Fibroblast of skin of back (primary cell): Measurements from ENCODE around the gene EPB41L2.

ENCODE experiments used
- DNase-seq: peaks from one replicate; pipeline ENCODE4 v3.0.0-alpha.2; 2013

Gene EPB41L2

DNA sequence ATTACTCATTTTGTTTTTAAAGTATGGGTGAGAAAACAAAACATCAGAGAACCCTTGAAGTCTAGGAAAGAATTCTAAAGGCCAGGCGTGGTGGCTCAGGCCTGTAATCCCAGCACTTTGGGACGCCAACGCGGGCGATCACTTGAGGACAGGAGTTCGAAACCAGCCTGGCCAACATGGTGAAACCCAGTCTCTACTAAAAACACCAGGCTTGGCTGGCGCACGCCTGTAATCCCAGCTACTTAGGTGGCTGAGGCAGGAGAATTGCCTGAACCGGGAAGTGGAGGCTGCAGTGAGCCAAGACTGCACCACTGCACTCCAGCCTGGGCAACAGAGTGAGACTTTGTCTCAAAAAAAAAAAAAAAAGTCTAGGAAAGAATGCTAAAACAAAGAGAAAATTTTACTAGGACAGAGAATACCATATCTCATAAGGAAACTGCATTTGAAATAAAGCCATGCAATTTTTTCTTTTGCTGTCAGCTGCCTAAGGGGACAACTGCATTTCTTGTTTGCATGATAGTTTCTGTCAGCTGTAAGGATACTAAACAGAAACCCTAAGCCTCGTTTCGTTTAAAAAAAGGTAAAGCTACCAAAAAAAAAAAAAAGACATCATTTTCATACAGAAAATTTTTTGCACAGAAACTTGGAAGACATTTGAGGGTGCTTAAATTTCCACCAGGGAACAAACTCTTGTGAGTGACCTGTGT lies 203.7 kb downstream of the EPB41L2 start:
- no peak for DNase-seq

DNA sequence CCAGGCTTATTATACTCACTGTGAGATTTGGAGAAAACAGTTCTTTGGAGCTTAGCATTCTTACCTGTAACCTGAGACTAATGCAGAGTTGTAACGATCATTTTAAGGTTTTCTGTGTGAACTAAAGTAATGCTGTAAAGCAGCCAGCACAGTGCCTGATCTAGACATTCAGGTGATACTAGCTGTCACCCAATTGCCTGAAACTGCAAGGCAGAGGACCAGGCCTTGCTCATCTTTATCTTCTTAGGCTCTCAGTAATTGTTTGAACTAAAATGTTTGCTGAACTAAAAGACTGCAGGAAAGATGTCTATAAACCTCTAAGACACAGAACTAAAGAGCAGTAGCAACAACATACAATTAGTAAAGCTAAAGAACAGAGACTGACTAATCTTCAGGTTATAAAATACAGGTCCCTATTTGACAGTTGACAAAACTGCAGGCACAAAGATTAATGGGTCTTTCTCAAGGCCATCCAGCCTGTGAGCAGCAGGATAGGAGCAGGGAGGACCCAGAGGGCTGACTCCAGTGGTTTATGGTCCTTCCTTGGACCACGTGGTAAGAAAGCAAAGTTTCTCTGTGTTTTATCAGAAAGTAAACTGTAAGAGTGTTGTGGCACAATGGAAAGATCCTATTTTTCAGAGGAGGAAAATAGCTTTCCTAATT lies 204.4 kb downstream of the EPB41L2 start:
- no peak for DNase-seq

DNA sequence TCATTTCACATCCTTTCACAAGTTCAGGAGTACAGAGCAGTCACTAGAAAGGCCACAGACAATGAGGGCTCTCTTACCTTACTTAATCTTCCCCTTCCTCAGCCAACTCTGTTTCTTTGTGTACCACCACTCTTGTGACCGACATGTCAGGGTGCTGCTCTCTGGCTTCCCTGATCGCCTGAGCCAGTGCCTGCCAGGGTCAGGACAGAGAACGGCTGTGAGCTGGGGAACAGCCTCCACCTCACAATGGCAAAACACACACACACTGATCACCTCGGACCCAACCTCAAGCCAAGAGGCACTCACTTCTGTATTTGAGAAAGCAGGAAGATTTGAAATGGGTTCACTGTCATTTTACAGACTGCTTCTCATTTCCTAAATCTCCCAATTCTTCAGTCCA lies 205.0 kb downstream of the EPB41L2 start:
- DNase-seq = no peak

DNA sequence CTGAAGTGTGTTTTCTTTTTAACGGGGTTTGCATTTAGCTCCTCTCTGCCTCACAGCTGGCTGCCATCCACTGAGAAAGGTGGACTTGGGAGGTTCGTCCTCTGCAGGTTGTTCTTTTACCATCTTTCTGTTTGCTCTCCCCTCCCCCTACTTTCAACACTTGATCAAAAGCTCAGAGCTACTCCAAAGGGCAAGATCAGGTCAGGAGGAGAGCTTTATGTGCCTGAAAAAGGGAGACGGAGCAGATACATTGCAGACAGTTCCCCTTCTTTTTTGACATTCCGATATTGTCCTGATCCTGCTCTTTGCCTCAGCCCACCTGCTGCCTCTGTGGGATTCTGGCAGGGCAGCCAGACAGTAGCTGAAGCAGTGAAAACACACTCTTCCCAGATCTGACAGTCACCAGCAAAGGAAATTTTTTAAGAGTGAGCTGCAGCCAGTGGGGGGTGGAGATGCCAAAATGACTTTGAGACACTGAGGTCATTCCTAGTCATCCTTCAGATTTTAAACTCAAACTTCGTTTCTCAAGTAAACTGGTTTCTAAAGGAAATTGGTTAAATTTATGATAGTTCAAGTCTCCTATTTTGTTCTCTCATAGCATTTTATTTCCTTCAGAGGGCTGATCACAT lies 209.4 kb downstream of the EPB41L2 start:
- DNase-seq = peak; percentile 89

DNA sequence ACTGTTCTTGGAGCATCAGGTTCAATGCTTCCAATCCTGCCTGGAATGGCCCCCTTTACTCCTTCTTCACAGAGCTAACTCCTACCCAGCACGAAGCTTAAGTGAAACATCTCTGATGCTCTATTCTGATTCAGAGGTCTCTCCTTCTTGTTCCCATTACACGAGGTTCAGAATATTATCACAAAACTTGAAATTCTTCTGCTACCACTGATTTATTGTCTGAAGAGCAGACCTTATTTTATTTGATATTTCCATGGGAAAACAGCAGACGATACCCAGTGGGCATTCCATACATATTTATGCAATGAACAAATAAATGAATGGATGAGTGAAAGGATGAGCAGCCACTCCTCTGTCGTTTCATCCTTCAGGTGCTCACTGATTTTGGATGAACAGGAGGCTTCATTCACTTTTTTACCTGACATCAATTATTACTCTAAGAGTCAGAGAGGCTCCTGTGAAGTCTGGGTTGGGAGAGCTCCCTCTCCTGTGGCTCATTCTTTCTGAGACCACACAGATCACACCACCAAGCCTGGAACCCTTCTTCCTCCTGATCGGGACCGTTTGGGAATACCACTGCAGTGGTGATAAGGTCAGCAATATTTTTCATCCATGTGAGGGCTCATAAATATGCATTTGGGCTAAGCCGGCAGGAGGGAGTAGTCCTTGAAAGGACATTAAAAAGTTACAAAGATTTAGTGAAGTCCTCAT lies 210.0 kb downstream of the EPB41L2 start:
- DNase-seq = peak; percentile 72

DNA sequence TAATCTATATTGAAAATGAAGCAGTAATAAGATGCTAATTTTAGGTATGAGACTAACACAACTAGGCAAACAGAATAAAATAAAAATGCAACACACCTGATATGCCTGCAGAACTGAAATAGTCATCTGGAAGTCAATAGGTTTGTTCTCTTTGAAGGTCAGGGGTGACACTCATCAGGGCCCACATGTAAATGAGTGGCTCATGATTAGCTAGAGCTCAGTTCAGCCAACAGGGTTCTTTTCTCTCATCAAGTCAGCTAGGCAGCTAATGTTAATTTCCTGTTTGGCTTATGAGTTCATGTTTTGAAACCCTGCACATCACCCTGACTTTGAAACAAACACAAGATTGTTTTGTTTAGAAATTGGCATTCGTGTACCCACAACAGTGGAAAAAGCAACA lies 212.0 kb downstream of the EPB41L2 start:
- DNase-seq = no peak

DNA sequence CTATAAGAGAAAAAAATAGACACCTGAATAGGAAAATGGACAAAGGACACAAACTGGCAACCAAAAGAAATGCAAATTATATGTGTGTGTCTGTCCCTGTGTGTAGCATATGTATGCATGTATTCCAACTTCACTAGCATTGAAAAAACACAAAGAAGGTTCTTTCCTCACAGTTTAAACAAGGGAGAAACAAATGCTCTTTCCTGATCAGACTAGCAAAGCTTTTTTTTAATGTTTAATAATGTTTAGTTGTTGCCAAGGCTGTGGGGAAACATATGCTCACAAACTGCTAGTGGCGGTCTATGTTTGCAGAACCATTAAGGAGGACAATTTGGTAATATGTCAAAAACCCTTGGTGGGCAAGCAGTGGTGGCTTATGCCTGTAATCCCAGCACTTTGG lies 213.5 kb downstream of the EPB41L2 start:
- DNase-seq = no peak

DNA sequence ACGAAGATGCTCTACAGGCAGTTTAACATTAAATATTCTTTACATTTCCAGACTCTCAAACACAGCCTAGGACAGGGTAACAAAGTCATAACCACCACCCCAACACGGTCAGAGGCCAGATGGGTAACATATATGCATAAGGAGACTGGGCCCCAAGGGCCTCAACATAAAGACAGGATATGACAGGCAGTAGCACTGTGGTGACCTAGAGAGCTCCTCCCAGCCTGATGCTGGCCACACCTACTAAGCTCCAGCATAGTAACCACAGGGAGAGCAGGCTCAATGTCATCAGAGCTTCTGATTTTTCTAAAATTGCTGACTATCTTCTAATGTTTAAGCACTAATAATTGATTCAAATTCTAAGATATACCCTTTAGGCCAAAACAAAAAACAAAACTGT lies 214.1 kb downstream of the EPB41L2 start:
- peak; percentile 30 for DNase-seq

DNA sequence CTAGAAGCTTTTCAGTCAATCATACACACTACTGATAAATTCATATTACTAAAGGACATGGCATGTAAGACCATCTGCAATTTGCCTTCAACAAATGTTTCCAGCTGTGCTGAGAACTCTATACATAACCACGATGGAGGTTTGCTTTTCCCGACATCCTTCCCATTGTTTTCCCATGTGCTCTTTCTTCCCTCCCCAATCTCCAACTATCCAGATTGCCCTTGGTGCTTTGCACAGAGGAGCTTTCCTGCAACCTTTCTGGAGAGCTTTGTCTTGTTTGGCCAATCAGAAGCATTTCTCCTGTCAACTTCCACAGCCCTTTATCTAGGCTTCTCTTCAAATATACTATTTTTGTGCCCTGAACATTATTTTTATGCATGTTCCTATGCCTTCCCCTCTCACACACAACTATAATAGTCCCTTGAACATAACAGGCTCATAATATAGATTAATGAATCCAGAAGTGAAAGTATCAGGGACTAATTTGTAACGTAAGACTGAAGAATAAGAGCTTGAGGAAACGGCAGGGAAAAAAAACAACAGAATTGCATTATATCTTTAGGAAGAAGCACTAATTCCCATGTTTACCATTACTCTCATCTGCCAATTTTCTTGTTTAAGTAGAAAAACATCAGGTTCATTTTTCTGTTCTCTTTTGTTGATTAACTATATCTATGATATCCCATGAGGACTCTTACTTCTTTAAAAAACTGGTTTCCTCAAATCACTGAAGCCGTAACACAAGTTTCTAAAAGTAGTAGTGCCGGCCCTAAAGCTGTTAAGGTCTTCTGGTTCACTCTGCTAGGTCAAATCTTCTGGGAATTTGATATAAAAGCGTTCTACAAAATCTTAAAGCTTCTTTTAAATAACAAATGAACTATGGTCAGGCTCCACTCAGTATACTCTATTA lies 215.8 kb downstream of the EPB41L2 start:
- DNase-seq = peak; percentile 21

DNA sequence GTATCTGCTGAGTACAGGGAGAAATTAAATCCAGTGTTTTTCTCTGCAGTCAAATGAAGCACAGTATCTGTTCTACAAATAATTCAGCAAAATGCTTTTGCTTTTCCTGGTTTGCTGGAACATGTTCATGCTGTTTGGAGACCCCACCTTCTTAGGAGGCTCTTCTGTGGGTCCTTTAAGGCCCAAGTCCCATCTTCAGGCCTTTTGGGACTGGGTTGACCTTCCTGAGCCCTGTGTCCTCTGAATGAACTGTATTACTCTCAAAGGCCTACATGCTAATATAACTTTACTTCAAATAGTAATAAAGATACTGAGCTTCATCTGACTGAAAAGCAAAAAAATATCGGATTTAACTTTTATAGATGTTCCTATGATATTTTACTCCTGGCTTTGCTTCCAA lies 216.5 kb downstream of the EPB41L2 start:
- no peak for DNase-seq

DNA sequence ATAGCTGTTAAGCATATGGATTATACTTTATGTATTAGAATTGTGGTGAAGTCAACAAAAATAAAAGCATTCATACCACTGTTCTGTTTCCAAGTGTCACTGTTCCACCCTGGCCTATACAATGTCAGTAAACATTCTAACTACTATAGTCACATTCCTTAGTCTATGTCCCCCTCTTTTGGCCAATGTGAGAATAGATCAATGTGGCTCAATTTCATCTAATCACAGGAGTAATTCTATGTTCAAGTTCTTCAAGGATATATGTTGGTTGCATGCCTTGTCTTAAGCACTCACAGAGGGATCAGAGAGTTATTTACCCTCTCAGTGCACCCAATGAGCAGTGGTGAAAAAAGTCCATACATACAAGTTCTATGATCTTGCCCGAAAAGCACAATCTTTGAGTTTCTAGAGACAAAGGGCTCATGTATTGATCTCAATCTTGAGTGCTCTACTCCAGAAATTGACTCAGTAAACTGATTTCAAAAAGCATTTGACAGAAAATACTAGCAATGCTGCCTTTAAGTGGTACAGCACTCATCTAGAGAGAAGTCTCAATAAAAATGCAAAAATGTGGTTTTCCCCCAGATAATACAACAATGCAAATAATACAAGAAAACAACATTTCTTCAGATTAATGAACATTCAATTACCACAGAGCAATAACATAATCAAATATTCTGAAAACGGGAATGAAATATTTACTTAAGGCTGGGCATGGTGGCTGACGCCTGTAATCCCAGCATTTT lies 219.3 kb downstream of the EPB41L2 start:
- DNase-seq = peak; percentile 66

DNA sequence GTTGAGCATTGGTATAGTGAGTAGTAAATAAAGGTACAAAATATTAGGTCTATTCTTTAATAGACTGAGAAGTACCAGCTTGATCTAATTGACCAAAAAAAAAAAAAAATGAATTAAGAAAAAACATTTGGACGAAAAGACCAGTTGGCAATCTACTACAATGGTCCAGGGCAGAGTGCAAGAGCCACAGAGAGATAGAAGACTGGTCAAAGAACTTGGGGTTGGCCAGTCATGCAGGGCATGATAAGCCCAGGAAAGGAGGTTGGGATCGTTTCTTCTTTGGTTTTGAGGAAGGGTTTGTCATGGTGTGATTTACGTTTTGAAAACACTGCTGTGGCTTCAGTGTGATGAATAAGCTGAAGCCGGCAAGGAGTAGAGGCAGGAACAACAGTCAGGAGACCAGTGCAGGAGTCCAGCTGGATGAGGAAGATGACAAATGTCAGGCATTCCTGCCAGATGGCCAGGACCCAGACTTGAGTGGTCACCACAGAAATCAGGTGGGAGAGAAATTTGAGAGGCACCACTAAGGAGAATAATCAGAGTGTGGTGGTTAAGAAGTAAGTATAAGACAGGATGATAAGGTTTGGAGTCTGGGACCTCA lies 221.8 kb downstream of the EPB41L2 start:
- DNase-seq = no peak

DNA sequence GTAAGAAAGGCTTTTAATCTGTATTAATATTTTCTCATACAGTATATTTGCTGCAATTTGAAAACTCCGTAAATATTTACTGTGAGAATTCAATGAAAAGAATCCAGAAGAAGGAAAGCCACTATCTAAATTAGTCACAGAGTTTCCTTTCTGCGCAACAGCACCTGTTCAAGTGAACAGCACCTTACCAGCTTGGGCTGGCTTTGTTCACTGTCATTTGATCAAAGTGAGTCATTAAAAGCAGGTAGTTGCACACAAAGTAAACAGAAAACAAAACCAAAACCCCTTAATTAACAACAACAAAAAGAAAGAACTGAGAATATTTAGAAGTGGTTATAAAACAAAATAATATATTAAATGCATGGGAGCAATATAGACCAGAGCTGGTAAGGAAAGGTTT lies 223.0 kb downstream of the EPB41L2 start:
- DNase-seq = no peak

DNA sequence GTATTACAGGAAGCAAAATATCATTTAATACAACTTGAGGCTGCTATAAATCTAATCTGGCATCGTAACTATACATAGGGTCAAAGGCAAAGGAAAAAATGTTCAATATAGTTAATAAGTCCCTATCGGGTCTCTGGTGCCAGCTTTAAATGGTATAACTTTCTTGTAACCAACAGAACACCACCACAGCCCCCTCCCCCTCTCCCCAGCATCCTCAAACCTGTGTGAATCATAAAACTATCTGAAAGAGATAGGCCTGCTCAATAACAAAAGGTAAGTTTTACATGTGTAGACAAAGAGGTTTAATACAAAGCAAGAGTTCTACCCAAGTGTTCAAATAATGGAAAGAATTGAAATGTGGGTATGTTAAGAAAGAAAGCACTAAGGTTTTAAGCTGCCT lies 223.7 kb downstream of the EPB41L2 start:
- no peak for DNase-seq

DNA sequence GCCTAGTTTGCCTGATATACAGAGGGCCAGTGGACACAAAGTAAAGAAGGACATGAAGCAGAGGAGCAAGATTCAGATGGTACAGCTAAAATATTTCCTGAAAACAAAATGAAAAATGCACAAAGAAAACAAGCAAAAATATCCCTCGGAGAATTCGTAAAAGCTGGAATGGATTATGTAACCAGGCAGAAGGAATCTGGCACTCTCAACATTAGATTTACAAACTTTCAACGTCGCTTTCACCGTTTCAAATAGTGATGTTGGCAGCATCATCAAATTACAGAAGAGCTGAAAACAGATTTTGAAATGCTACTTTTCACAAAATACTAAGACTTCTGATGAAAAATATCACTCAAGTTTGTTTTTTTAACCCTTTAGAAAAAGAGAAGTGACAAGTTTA lies 224.1 kb downstream of the EPB41L2 start:
- DNase-seq = peak; percentile 29

DNA sequence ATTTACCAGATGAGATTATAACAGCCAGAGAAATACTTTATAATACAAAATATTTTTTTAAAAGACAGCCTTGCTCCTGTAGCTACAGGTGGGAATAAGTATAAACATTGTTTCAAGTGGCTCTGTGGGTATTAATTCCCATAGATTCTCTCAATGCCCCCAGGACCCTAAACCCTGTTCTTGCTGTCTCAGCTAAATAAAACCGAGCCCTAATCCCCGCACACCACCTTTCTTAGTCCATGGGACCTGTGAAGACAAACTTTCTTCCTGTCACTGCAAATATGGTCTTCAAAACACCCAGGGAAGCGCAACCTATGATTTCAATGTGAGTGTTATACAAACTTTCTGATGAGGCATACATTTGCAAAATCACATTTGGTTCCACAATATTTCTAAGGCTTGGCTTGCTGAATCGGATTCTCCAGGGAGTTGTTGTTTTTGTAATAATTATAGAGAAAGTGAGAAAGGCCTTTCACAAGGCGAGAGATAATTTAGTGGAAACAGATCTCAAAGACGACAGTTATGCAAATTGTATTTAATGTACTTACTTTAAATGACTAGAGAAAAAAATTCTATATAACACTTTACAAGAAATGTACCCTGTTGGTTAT lies 224.7 kb downstream of the EPB41L2 start:
- no peak for DNase-seq

DNA sequence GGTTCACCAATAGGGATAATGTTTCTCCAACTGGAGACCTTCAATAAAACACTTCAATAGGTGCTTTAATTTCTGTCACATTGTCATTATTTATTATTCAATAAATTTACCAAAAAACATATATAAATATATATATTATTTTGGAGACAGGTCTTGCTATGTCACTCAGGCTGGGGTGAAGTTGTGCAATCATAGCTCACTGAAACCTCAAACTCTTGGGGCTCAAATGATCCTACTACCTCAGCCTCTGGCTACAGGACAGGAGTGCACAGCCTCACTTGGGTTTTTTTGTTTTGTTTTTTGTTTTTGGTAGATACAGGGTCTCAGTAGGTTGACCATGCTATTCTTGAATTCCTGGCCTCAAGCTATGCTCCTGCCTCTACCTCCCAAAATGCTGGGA lies 226.0 kb downstream of the EPB41L2 start:
- DNase-seq = no peak

DNA sequence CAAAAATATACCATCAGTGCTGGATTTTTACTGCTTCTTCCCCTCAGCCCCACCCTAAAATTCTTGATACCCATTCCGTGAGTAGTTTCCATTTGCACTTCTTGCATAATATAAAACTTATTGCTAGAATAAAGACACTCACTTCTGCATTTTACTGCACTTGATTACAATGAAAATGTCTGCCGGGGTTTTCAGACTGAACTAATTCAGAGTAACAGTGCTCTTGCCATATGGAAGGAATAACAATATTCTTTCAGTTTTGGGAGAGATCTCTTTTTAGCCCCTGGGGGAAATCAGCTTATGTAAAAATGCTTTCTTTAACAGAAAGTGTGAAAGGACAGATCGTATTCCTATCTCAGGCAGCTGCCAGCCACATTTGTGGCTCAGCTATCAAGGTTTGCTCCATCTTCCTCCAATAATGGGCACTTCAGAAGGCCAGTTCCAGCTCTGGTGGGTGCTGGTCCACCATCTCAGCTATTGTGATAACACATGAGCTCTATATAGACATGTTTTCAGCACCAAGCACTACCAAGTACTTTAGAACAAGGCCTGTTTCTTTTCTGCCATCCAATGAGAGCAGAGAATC lies 226.9 kb downstream of the EPB41L2 start:
- no peak for DNase-seq

DNA sequence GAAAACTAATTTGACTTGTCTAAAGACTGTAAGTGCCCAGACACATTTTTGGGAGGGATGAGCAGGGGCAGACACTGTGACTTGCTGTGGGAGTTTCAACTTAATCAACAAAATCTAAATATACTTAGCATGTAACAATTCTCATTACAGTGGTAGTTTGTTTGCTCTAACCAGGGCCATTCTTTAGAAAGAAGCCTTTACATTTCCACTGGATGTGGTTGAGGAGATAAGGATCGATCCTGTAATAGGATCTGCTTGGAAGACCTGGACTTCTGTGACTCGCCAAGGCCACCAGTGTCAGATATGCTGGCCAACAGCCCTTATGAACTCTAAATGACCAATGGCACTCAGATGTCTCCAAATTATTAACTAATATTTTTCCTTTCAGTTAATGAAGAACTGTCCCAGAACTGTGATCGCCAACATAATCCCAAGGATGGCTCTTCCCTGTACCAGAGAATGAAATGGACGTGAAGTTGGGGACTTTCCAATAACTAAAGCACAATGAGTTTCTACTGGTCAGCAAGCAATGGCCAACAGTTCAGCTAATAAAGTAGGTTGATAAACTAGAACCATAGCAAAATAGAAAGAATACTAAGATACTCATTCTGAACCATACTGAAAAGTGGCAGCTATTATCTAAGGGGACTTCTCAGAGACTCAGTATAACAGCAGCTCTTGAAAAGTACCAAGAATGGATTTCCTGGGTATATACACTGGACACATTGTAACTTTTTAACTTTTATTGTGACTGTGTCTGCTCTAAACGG lies 228.4 kb downstream of the EPB41L2 start:
- no peak for DNase-seq
